Gastrocnemius medialis (tissue), 4 donors: Measurements from ENCODE around the gene CREBL2.

Experiments
- CTCF ChIP-seq, 5 experiments: fragments of 450-650 bp in 3 of 5; fragments of 200-600 bp in 2 of 5; sonication (generic) in 2 of 5; IDR thresholded peaks in 4 of 5; conservative IDR thresholded peaks in 1 of 5; 1 replicate in 4 of 5; 2 replicates in 1 of 5; pipeline ENCODE4 v1.5.1; 2016 to 2019; ENCODE audit warnings: antibody characterized with exemption in 5 of 5, mild to moderate bottlenecking in 3 of 5, moderate library complexity in 3 of 5
- POLR2A ChIP-seq, 2 donors: fragments of 450-650 bp; IDR thresholded peaks; one replicate each; pipeline ENCODE4 v1.6.1; 2017; ENCODE audit warnings: antibody characterized with exemption in 2 of 2, mild to moderate bottlenecking in 2 of 2, moderate library complexity in 2 of 2

DNA sequence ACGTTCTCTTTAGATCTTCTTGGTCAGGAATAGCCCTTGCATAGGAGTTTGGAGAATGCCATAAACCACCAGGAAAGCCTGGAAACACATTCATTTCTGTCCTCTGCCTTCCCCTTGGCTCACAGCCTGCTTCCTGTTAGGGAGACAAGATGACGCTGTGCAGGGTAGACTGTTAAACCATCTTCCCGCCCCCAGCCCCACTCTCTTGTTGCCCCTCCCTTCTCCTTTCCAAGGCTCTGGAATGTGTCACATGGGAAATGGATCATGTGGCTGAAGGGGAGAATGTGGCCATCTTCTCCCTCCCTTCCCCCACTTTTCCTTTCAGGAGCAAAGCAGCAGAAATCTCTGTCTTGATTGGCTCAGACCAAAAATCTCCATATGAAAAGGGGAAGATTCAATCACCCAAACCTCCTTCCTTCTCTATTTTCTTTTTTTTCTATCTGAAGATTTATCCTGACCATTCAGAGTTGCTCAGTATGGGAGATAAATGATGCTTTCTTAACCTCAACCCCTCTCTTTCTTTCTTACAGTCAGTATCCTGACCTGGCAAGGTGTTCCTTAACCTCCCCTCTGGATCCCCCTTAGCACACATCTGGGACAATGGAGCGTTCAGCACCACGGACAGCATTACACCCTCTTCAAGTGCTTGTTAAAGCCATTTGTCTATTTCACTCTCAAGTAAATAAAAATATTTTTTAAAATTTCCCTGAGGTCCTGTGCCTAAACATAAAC is 72.9 kb downstream of the CREBL2 start:
- no peak for TF ChIP-seq CTCF (IDR thresholded peaks at IDR 0.05 in 4 of 5, conservative IDR thresholded peaks at IDR 0.05 in 1 of 5)
- no peak for TF ChIP-seq POLR2A (IDR thresholded peaks at IDR 0.05)
